ENCODE results near the gene PPCS. TPM values are rescaled to one million over a fixed set of nuclear protein-coding genes. Genes with fewer than 3 reads are reported as not detected.

The PPCS gene
- total RNA-seq, 1 donor from 2014 or later = 19.8 TPM

- no peak overlapping the region for H3K27ac ChIP-seq (ENCODE audit: low read depth, low read length)
These were observed 7.1 kb upstream of the PPCS start for GRCh38 chr1:42449256-42449655.

GRCh38 chr1:42450061-42450460, 6.3 kb upstream of the PPCS start:
- no peaks in the 10 kb centered on the region for H3K9me3 ChIP-seq (ENCODE audit: control insufficient read depth in 3 of 3, low read length in 3 of 3)
- H3K4me1 ChIP-seq (ENCODE audit: control insufficient read depth in 3 of 3, insufficient read depth in 3 of 3, low read length in 3 of 3) = peaks cover 0 to 1% (median 0%) of the 10 kb centered on the region in 3 donors
- no peak overlapping the region for H3K9ac ChIP-seq (ENCODE audit: low read depth in 1 of 3, low read length in 3 of 3)
- H3K36me3 ChIP-seq (ENCODE audit: control insufficient read depth in 3 of 3, insufficient read depth in 3 of 3, low read length in 3 of 3) = no peaks in the 10 kb centered on the region
- no peak overlapping the region for H3K27ac ChIP-seq (ENCODE audit: low read depth, low read length)
- no peaks in the 10 kb centered on the region for H3K27me3 ChIP-seq (ENCODE audit: control insufficient read depth in 3 of 3, insufficient read depth in 3 of 3, low read length in 3 of 3)
- no peak overlapping the region for H3K4me3 ChIP-seq (ENCODE audit: low read length in 3 of 3)

More at GRCh38 chr1:42449256-42449655, 7.1 kb upstream of the PPCS start:
- Histone ChIP-seq H3K27me3 (ENCODE audit: control insufficient read depth in 3 of 3, insufficient read depth in 3 of 3, low read length in 3 of 3) (no peaks in the 10 kb centered on the region), H3K9ac (ENCODE audit: low read depth in 1 of 3, low read length in 3 of 3) (no peak overlapping the region), H3K9me3 (ENCODE audit: control insufficient read depth in 3 of 3, low read length in 3 of 3) (no peaks in the 10 kb centered on the region), H3K4me1 (ENCODE audit: control insufficient read depth in 3 of 3, insufficient read depth in 3 of 3, low read length in 3 of 3) (no peaks in the 10 kb centered on the region), H3K4me3 (ENCODE audit: low read length in 3 of 3) (no peak overlapping the region), H3K36me3 (ENCODE audit: control insufficient read depth in 3 of 3, insufficient read depth in 3 of 3, low read length in 3 of 3) (no peaks in the 10 kb centered on the region)

- Histone ChIP-seq H3K27me3 (ENCODE audit: control insufficient read depth in 3 of 3, insufficient read depth in 3 of 3, low read length in 3 of 3) (no peaks in the 10 kb centered on the region), H3K4me1 (ENCODE audit: control insufficient read depth in 3 of 3, insufficient read depth in 3 of 3, low read length in 3 of 3) (peaks cover 11 to 23% (median 11%) of the 10 kb centered on the region in 3 donors), H3K9me3 (ENCODE audit: control insufficient read depth in 3 of 3, low read length in 3 of 3) (no peaks in the 10 kb centered on the region), H3K9ac (ENCODE audit: low read depth in 1 of 3, low read length in 3 of 3) (no peak overlapping the region), H3K27ac (ENCODE audit: low read depth, low read length) (no peak overlapping the region), H3K36me3 (ENCODE audit: control insufficient read depth in 3 of 3, insufficient read depth in 3 of 3, low read length in 3 of 3) (peaks cover 0 to 5% (median 4%) of the 10 kb centered on the region in 3 donors), H3K4me3 (ENCODE audit: low read length in 3 of 3) (no peak overlapping the region)
These were observed 3.0 kb upstream of the PPCS start for GRCh38 chr1:42453386-42453785.

- Histone ChIP-seq H3K36me3 (ENCODE audit: control insufficient read depth in 3 of 3, insufficient read depth in 3 of 3, low read length in 3 of 3) (peaks cover 0 to 11% (median 8%) of the 10 kb centered on the region in 3 donors), H3K4me3 (ENCODE audit: low read length in 3 of 3) (no peak overlapping the region), H3K9ac (ENCODE audit: low read depth in 1 of 3, low read length in 3 of 3) (no peak overlapping the region), H3K9me3 (ENCODE audit: control insufficient read depth in 3 of 3, low read length in 3 of 3) (no peaks in the 10 kb centered on the region), H3K27ac (ENCODE audit: low read depth, low read length) (no peak overlapping the region), H3K27me3 (ENCODE audit: control insufficient read depth in 3 of 3, insufficient read depth in 3 of 3, low read length in 3 of 3) (no peaks in the 10 kb centered on the region), H3K4me1 (ENCODE audit: control insufficient read depth in 3 of 3, insufficient read depth in 3 of 3, low read length in 3 of 3) (peaks cover 11 to 23% (median 11%) of the 10 kb centered on the region in 3 donors)
These were observed 1.9 kb upstream of the PPCS start for GRCh38 chr1:42454403-42454802.

GRCh38 chr1:42456754-42457089, 379 bp downstream of the PPCS start:
- Histone ChIP-seq H3K4me3 (ENCODE audit: low read length in 3 of 3) (peak overlapping the region; percentile 94 to 99 (median 96)), H3K4me1 (ENCODE audit: control insufficient read depth in 3 of 3, insufficient read depth in 3 of 3, low read length in 3 of 3) (peaks cover 11 to 23% (median 11%) of the 10 kb centered on the region in 3 donors), H3K27ac (ENCODE audit: low read depth, low read length) (peak overlapping the region; percentile 87), H3K9ac (ENCODE audit: low read depth in 1 of 3, low read length in 3 of 3) (peak overlapping the region; percentile 84 to 96 (median 93)), H3K27me3 (ENCODE audit: control insufficient read depth in 3 of 3, insufficient read depth in 3 of 3, low read length in 3 of 3) (no peaks in the 10 kb centered on the region), H3K36me3 (ENCODE audit: control insufficient read depth in 3 of 3, insufficient read depth in 3 of 3, low read length in 3 of 3) (peaks cover 3 to 25% (median 18%) of the 10 kb centered on the region in 3 donors), H3K9me3 (ENCODE audit: control insufficient read depth in 3 of 3, low read length in 3 of 3) (no peaks in the 10 kb centered on the region)

GRCh38 chr1:42461196-42461595, 4.9 kb downstream of the PPCS start:
- no peak overlapping the region for H3K27ac ChIP-seq (ENCODE audit: low read depth, low read length)
- no peaks in the 10 kb centered on the region for H3K27me3 ChIP-seq (ENCODE audit: control insufficient read depth in 3 of 3, insufficient read depth in 3 of 3, low read length in 3 of 3)
- no peak overlapping the region for H3K9ac ChIP-seq (ENCODE audit: low read depth in 1 of 3, low read length in 3 of 3)
- H3K4me1 ChIP-seq (ENCODE audit: control insufficient read depth in 3 of 3, insufficient read depth in 3 of 3, low read length in 3 of 3) = peaks cover 10 to 24% (median 20%) of the 10 kb centered on the region in 3 donors
- H3K36me3 ChIP-seq (ENCODE audit: control insufficient read depth in 3 of 3, insufficient read depth in 3 of 3, low read length in 3 of 3) = peaks cover 3 to 25% (median 18%) of the 10 kb centered on the region in 3 donors
- H3K9me3 ChIP-seq (ENCODE audit: control insufficient read depth in 3 of 3, low read length in 3 of 3) = no peaks in the 10 kb centered on the region
- H3K4me3 ChIP-seq (ENCODE audit: low read length in 3 of 3) = no peak overlapping the region

- H3K9ac ChIP-seq (ENCODE audit: low read depth in 1 of 3, low read length in 3 of 3) = peak within 1 kb of the TSS; percentile 32 to 72 (median 36)
- H3K27ac ChIP-seq (ENCODE audit: low read depth, low read length) = no peak within 1 kb of the TSS
These were observed 6.8 kb downstream of the PPCS start, which contains the start of gene CCDC30 for GRCh38 chr1:42462828-42463763. CCDC30 (plus strand) TSS chr1:42463286; CDS start chr1:42480552, 17,266 bp downstream.

GRCh38 chr1:42463921-42464320, 7.6 kb downstream of the PPCS start:
- H3K4me1 ChIP-seq (ENCODE audit: control insufficient read depth in 3 of 3, insufficient read depth in 3 of 3, low read length in 3 of 3) = peaks cover 3 to 17% (median 9%) of the 10 kb centered on the region in 3 donors
- no peak overlapping the region for H3K9ac ChIP-seq (ENCODE audit: low read depth in 1 of 3, low read length in 3 of 3)
- peak overlapping the region in 2 of 3 donors; percentile 74 to 89 for H3K4me3 ChIP-seq (ENCODE audit: low read length in 3 of 3)
- peaks cover 3 to 15% (median 14%) of the 10 kb centered on the region in 3 donors for H3K36me3 ChIP-seq (ENCODE audit: control insufficient read depth in 3 of 3, insufficient read depth in 3 of 3, low read length in 3 of 3)
- H3K9me3 ChIP-seq (ENCODE audit: control insufficient read depth in 3 of 3, low read length in 3 of 3) = no peaks in the 10 kb centered on the region
- H3K27me3 ChIP-seq (ENCODE audit: control insufficient read depth in 3 of 3, insufficient read depth in 3 of 3, low read length in 3 of 3) = no peaks in the 10 kb centered on the region
- H3K27ac ChIP-seq (ENCODE audit: low read depth, low read length) = no peak overlapping the region

More at GRCh38 chr1:42462828-42463763, 6.8 kb downstream of the PPCS start, which contains the start of gene CCDC30:
- peaks cover 3 to 17% (median 9%) of the 10 kb centered on the region in 3 donors for H3K4me1 ChIP-seq (ENCODE audit: control insufficient read depth in 3 of 3, insufficient read depth in 3 of 3, low read length in 3 of 3)
- peak within 1 kb of the TSS; percentile 74 to 89 (median 82) for H3K4me3 ChIP-seq (ENCODE audit: low read length in 3 of 3)
- no peaks in the 10 kb centered on the region for H3K27me3 ChIP-seq (ENCODE audit: control insufficient read depth in 3 of 3, insufficient read depth in 3 of 3, low read length in 3 of 3)
- H3K36me3 ChIP-seq (ENCODE audit: control insufficient read depth in 3 of 3, insufficient read depth in 3 of 3, low read length in 3 of 3) = peaks cover 3 to 24% (median 16%) of the 10 kb centered on the region in 3 donors
- H3K9me3 ChIP-seq (ENCODE audit: control insufficient read depth in 3 of 3, low read length in 3 of 3) = no peaks in the 10 kb centered on the region

- H3K27me3 ChIP-seq (ENCODE audit: control insufficient read depth in 3 of 3, insufficient read depth in 3 of 3, low read length in 3 of 3) = no peaks in the 10 kb centered on the region
- no peak overlapping the region for H3K4me3 ChIP-seq (ENCODE audit: low read length in 3 of 3)
- no peaks in the 10 kb centered on the region for H3K9me3 ChIP-seq (ENCODE audit: control insufficient read depth in 3 of 3, low read length in 3 of 3)
- no peak overlapping the region for H3K27ac ChIP-seq (ENCODE audit: low read depth, low read length)
- H3K36me3 ChIP-seq (ENCODE audit: control insufficient read depth in 3 of 3, insufficient read depth in 3 of 3, low read length in 3 of 3) = peaks cover 0 to 3% (median 0%) of the 10 kb centered on the region in 3 donors
- H3K4me1 ChIP-seq (ENCODE audit: control insufficient read depth in 3 of 3, insufficient read depth in 3 of 3, low read length in 3 of 3) = peaks cover 3 to 17% (median 9%) of the 10 kb centered on the region in 3 donors
- H3K9ac ChIP-seq (ENCODE audit: low read depth in 1 of 3, low read length in 3 of 3) = no peak overlapping the region
These were observed 9.7 kb downstream of the PPCS start for GRCh38 chr1:42466030-42466429.

- Histone ChIP-seq H3K9me3 (ENCODE audit: control insufficient read depth in 3 of 3, low read length in 3 of 3) (no peaks in the 10 kb centered on the region), H3K36me3 (ENCODE audit: control insufficient read depth in 3 of 3, insufficient read depth in 3 of 3, low read length in 3 of 3) (no peaks in the 10 kb centered on the region)
These were observed 13.4 kb downstream of the PPCS start for GRCh38 chr1:42469727-42470126.

More at GRCh38 chr1:42469727-42470126, 13.4 kb downstream of the PPCS start:
- Histone ChIP-seq H3K9ac (ENCODE audit: low read depth in 1 of 3, low read length in 3 of 3) (no peak overlapping the region), H3K4me3 (ENCODE audit: low read length in 3 of 3) (no peak overlapping the region), H3K4me1 (ENCODE audit: control insufficient read depth in 3 of 3, insufficient read depth in 3 of 3, low read length in 3 of 3) (no peaks in the 10 kb centered on the region), H3K27me3 (ENCODE audit: control insufficient read depth in 3 of 3, insufficient read depth in 3 of 3, low read length in 3 of 3) (no peaks in the 10 kb centered on the region), H3K27ac (ENCODE audit: low read depth, low read length) (no peak overlapping the region)
